CD14-positive monocyte (primary cell): Measurements from ENCODE around the gene ARPC2. TPM values are rescaled to one million over a fixed set of nuclear protein-coding genes. Genes with fewer than 3 reads are reported as not detected.

Experiments used
- DNase-seq, 3 donors: peaks; one replicate each; pipeline ENCODE4 v3.0.0-alpha.2; 2011 to 2022
- H2AFZ ChIP-seq: 2 replicates; pipeline ENCODE4 v1.6.0; 2012; ENCODE audit warnings: mild to moderate bottlenecking, low read depth, low read length, inconsistent platforms; ENCODE audit not compliant: insufficient read depth, poor library complexity, severe bottlenecking
- H3K27ac ChIP-seq, 2 donors: 1 replicate in 1 of 2; 2 replicates in 1 of 2; pipeline ENCODE4 v1.5.1; 2012 to 2013; ENCODE audit warnings: low read length in 2 of 2, control low read depth in 1 of 2, inconsistent platforms in 1 of 2, low read depth in 1 of 2, mild to moderate bottlenecking in 1 of 2
- H3K27me3 ChIP-seq, 2 donors: one replicate each; pipeline versions ENCODE4 v1.6.0 to v1.6.1; 2011 to 2013; ENCODE audit warnings: low read length in 2 of 2; ENCODE audit not compliant: control insufficient read depth in 2 of 2, insufficient read depth in 2 of 2
- H3K36me3 ChIP-seq, 2 donors: replicated peaks in 1 of 2; 1 replicate in 1 of 2; 2 replicates in 1 of 2; pipeline versions ENCODE4 v1.5.1 to v1.6.1; 2012 to 2013; ENCODE audit warnings: low read length in 2 of 2, control low read depth in 1 of 2, inconsistent platforms in 1 of 2, mild to moderate bottlenecking in 1 of 2; ENCODE audit not compliant: insufficient read depth in 2 of 2, control insufficient read depth in 1 of 2
- H3K4me1 ChIP-seq, 2 donors: 1 replicate in 1 of 2; 2 replicates in 1 of 2; pipeline versions ENCODE4 v1.5.1 to v1.6.1; 2012 to 2013; ENCODE audit warnings: low read length in 2 of 2, control low read depth in 1 of 2, inconsistent platforms in 1 of 2, mild to moderate bottlenecking in 1 of 2, moderate library complexity in 1 of 2; ENCODE audit not compliant: insufficient read depth in 2 of 2, control insufficient read depth in 1 of 2
- H3K4me2 ChIP-seq: replicated peaks from 2 replicates; pipeline ENCODE3; 2012; ENCODE audit warnings: low read length, moderate library complexity, mild to moderate bottlenecking; ENCODE audit not compliant: poor library complexity, severe bottlenecking; ENCODE audit errors: extremely low read depth
- H3K4me3 ChIP-seq, 3 experiments: fragments of 200-600 bp in 1 of 3; sonication (generic) in 1 of 3; replicated peaks in 1 of 3; 1 replicate in 2 of 3; 2 replicates in 1 of 3; pipeline ENCODE4 v1.5.1; 2011 to 2013; ENCODE audit warnings: low read length in 3 of 3, mild to moderate bottlenecking in 3 of 3, control low read depth in 2 of 3, low read depth in 2 of 3, inconsistent platforms in 1 of 3, moderate library complexity in 1 of 3
- H3K79me2 ChIP-seq: 2 replicates; pipeline ENCODE4 v1.6.0; 2012; ENCODE audit warnings: mild to moderate bottlenecking, control low read depth, inconsistent platforms, low read length, moderate library complexity; ENCODE audit not compliant: insufficient read depth
- H3K9ac ChIP-seq: 2 replicates; pipeline ENCODE4 v1.6.0; 2017; ENCODE audit warnings: low read length, mild to moderate bottlenecking; ENCODE audit not compliant: insufficient read depth, poor library complexity, severe bottlenecking
- H3K9me3 ChIP-seq, 2 donors: replicated peaks in 1 of 2; 1 replicate in 1 of 2; 2 replicates in 1 of 2; pipeline versions ENCODE4 v1.5.1 to v1.6.1; 2012 to 2013; ENCODE audit warnings: low read length in 2 of 2, control low read depth in 1 of 2; ENCODE audit not compliant: control insufficient read depth in 1 of 2, insufficient read depth in 1 of 2
- H4K20me1 ChIP-seq: 2 replicates; pipeline ENCODE4 v1.6.0; 2012; ENCODE audit warnings: mild to moderate bottlenecking, low read length, control low read depth, moderate library complexity; ENCODE audit not compliant: insufficient read depth
- H3K27ac Mint-ChIP-seq, 7 donors: one replicate each; pipeline ENCODE4 v1.8.0; 2020; ENCODE audit warnings: mild to moderate bottlenecking in 7 of 7, mixed read lengths in 7 of 7, moderate library complexity in 6 of 7, inconsistent platforms in 2 of 7
- H3K27me3 Mint-ChIP-seq, 3 donors: one replicate each; pipeline ENCODE4 v1.8.0; 2021 to 2022; ENCODE audit warnings: low read depth in 3 of 3, mild to moderate bottlenecking in 3 of 3, mixed read lengths in 3 of 3, moderate library complexity in 3 of 3, inconsistent platforms in 1 of 3
- H3K36me3 Mint-ChIP-seq, 2 donors: one replicate each; pipeline ENCODE4 v1.8.0; 2020; ENCODE audit warnings: mixed read lengths in 2 of 2, inconsistent platforms in 1 of 2, mild to moderate bottlenecking in 1 of 2
- H3K4me1 Mint-ChIP-seq: one replicate; pipeline ENCODE4 v1.8.0; 2020; ENCODE audit warnings: mild to moderate bottlenecking, mixed read lengths
- H3K4me3 Mint-ChIP-seq, 2 donors: one replicate each; pipeline ENCODE4 v1.8.0; 2020; ENCODE audit warnings: mild to moderate bottlenecking in 2 of 2, mixed read lengths in 2 of 2, moderate library complexity in 1 of 2
- H3K9me3 Mint-ChIP-seq, 7 donors: one replicate each; pipeline ENCODE4 v1.8.0; 2020 to 2022; ENCODE audit warnings: mixed read lengths in 7 of 7, mild to moderate bottlenecking in 6 of 7, moderate library complexity in 6 of 7, inconsistent platforms in 2 of 7
- CTCF ChIP-seq: fragments of 200-600 bp; IDR thresholded peaks from one replicate; pipeline ENCODE4 v1.8.0; 2022; ENCODE audit warnings: antibody characterized with exemption, mild to moderate bottlenecking
- WGBS: methylation state at CpG from one replicate; pipeline ENCODE4 v1.1.5; 2013; ENCODE audit warnings: missing lambda C conversion rate; ENCODE audit not compliant: insufficient coverage; 5-methylcytosine and 5-hydroxymethylcytosine counted together
- intact Hi-C, 2 donors: fragments of 100-400 bp; cut with micrococcal nuclease; formaldehyde crosslinking; loops; one replicate each; pipeline versions ENCODE4 v1.15.0 to v1.15.1; 2023
- polyA plus RNA-seq, 3 donors: library from polyadenylated mRNA; depleted of rRNA in 1 of 3; unstranded in 2 of 3; stranded (reverse) in 1 of 3; fragments of 300-500 nt in 2 of 3; fragments of >200 nt in 1 of 3; fragmentation: Illumina TruSeq in 2 of 3; gene quantifications; 1 replicate in 2 of 3; 2 replicates in 1 of 3; pipeline ENCODE4 v1.2.3, GENCODE V29; 2012 to 2021

The ARPC2 gene
- polyA plus RNA-seq, 3 donors: 640 to 1,227 (median 1,162) TPM

DNA sequence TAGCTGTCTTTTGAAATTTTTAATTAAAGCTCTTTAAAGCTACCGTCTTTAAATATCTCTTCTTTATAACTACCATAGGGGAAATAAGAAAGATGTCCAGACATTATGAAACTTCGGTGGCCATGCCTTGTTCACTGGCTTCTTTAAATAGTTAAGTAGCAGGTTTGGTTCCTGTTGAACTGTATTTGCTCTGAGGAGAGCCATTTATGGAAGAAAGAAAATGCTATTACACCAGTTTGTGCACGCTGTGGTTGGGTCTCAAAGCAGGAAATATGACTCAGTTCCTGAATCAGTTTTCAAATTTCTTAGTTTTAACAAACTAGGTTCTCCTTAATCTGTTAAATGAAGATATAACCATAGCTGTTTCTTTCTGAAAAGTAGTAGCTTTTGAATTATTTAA lies 12.2 kb downstream of the ARPC2 start:
- peaks cover 62% of the 10 kb centered on the region for H3K4me1 Mint-ChIP-seq
- intact Hi-C loops: no loop called here
- no peaks in the 10 kb centered on the region for H3K27me3 Mint-ChIP-seq
- TF ChIP-seq CTCF: no peak
- Histone ChIP-seq H3K9me3 (no peaks in the 10 kb centered on the region), H3K4me3 (peak overlapping the region in 1 of 3 experiments; percentile 64), H2AFZ (no peak overlapping the region), H3K36me3 (peaks cover 79 to 94% of the 10 kb centered on the region in 2 donors), H3K4me1 (peaks cover 55 to 67% of the 10 kb centered on the region in 2 donors), H3K79me2 (peaks cover 87% of the 10 kb centered on the region), H3K27me3 (no peaks in the 10 kb centered on the region), H4K20me1 (peaks cover 100% of the 10 kb centered on the region), H3K27ac (peak overlapping the region in 1 of 2 donors; percentile 68), H3K4me2 (peak overlapping the region; percentile 72), H3K9ac (no peak overlapping the region)
- no CpG with 5 or more reads among the region's 3 CpGs for WGBS
- DNase-seq: peak; percentile 74 to 93 (median 84)
- H3K27ac Mint-ChIP-seq: peak overlapping the region in 6 of 7 donors; percentile 79 to 88 (median 86)
- H3K4me3 Mint-ChIP-seq: no peak overlapping the region
- H3K36me3 Mint-ChIP-seq: peaks cover 76 to 89% of the 10 kb centered on the region in 2 donors
- peaks cover 0 to 2% (median 0%) of the 10 kb centered on the region in 7 donors for H3K9me3 Mint-ChIP-seq

- Histone ChIP-seq H3K9me3 (no peaks in the 10 kb centered on the region), H3K27me3 (no peaks in the 10 kb centered on the region), H3K4me2 (peak overlapping the region; percentile 72), H2AFZ (no peak overlapping the region), H3K36me3 (peaks cover 79 to 94% of the 10 kb centered on the region in 2 donors), H3K4me3 (peak overlapping the region in 2 of 3 experiments; percentile 4 to 64), H3K4me1 (peaks cover 52 to 61% of the 10 kb centered on the region in 2 donors), H3K79me2 (peaks cover 87% of the 10 kb centered on the region), H4K20me1 (peaks cover 100% of the 10 kb centered on the region), H3K27ac (peak overlapping the region; percentile 68 to 76), H3K9ac (peak overlapping the region; percentile 8)
- peaks cover 56% of the 10 kb centered on the region for H3K4me1 Mint-ChIP-seq
- peaks cover 0 to 2% (median 0%) of the 10 kb centered on the region in 7 donors for H3K9me3 Mint-ChIP-seq
- 46% methylated on average over 2 of the region's 4 CpGs for WGBS
- peaks cover 76 to 89% of the 10 kb centered on the region in 2 donors for H3K36me3 Mint-ChIP-seq
- no peak overlapping the region for H3K4me3 Mint-ChIP-seq
- peak overlapping the region; percentile 73 to 88 (median 84) for H3K27ac Mint-ChIP-seq
- no peaks in the 10 kb centered on the region for H3K27me3 Mint-ChIP-seq
- intact Hi-C loops: loop anchor here in 1 of 2 donors (5.0 kb wide), 1 partner anchor 43 kb away; no protein-coding TSS in a partner anchor
- DNase-seq: no peak
- no peak for TF ChIP-seq CTCF
These were observed 12.9 kb downstream of the ARPC2 start for GRCh38 chr2:218229851-218230250.
